ENCODE measurements around the gene PGAP3.

Gene PGAP3

DNA sequence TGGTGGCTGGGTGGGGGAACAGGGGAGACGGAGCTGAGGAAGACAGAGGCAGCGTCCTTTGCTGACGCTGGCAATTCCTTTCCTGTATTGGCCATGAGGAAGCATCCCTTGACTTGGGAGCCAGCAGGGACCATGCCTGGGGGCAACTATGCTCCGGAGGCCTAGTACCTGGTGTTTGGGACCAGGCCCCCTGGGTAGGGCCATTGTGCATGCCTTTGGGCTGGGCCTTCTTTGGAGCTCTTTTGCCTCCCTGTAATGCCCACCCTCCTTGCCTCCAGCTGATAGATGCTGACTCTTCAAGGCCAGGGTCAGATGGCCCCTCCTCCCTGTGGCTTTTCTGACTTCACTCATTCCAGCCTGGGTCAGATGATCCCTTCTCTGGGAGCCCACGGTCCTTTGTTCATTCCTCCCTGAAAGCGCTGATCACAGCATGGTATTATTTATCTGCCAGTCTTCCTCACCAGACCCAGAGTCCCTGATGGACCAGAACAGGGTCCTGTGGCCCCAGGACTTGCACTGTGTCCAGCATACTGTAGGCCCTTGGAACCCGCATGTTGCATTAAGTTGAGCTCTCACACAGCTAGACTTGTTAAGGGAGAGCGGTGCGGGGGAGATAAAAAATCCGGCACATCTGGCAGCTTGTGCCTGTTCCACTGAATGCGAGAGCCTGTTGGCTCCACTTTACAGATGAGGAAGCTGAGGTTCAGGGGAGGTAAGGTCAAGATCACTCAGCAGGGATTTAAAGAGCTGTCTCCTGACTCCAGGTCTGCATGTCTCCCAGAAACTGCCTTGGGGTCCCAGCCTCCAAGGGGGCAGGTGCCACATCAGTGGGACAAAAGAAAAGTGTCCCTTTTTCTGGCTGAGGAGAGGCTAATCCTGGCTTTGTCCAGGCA, 48.0 kb downstream of the PGAP3 start:
- DNase-seq (ENCODE audit: low read depth), result no peak
- TF ChIP-seq, protein P1, sequence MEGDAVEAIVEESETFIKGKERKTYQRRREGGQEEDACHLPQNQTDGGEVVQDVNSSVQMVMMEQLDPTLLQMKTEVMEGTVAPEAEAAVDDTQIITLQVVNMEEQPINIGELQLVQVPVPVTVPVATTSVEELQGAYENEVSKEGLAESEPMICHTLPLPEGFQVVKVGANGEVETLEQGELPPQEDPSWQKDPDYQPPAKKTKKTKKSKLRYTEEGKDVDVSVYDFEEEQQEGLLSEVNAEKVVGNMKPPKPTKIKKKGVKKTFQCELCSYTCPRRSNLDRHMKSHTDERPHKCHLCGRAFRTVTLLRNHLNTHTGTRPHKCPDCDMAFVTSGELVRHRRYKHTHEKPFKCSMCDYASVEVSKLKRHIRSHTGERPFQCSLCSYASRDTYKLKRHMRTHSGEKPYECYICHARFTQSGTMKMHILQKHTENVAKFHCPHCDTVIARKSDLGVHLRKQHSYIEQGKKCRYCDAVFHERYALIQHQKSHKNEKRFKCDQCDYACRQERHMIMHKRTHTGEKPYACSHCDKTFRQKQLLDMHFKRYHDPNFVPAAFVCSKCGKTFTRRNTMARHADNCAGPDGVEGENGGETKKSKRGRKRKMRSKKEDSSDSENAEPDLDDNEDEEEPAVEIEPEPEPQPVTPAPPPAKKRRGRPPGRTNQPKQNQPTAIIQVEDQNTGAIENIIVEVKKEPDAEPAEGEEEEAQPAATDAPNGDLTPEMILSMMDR (IDR thresholded peaks at IDR 0.05; ENCODE audit: insufficient read depth, low read depth, low read length, missing control alignments), result no peak
- H3K4me3 ChIP-seq (ENCODE audit: low read length), result no peak overlapping the region

DNA sequence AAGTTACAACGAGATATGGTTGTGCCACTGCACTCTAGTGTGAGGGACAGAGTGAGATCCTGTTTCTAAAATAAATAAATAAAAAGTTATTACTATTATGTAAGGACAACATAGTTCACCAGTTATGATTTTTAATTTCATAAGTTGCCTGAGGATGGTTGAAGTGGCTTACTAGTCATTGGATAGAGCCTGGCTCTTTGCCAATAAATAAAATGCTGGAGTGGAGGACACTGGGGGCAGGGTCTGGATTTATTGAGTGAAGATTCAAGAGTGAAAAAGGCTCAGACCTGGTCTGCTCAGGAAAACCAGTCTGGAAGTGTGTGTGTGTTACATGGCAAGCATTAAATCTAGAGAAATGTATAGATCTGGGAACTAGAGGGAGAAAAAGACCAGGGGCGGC, 48.8 kb downstream of the PGAP3 start:
- no peak for DNase-seq (ENCODE audit: low read depth)
- TF ChIP-seq, protein P1 (IDR thresholded peaks at IDR 0.05; ENCODE audit: insufficient read depth, low read depth, low read length, missing control alignments), result no peak
- H3K4me3 ChIP-seq (ENCODE audit: low read length), result no peak overlapping the region

DNA sequence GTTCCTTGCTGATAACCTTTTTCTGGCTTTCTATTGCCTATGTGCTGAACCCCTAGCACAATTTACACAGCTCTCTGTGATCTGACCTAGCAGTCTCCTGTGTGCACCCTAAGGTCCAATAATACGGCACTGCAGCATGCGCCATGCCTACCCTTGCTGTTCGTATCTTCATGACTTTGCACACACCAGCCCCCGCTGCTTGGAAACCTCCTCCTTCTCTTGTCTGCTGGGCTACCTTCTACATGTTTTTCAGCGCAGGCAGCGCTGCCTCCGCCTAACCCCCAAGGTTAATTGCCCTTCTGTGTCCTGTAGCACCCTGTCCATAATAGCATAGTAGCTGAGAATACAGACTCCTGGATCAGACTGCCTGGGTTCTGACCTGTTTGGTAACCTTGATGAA, 49.5 kb downstream of the PGAP3 start:
- H3K4me3 ChIP-seq (ENCODE audit: low read length), result peak overlapping the region; percentile 95
- TF ChIP-seq, protein P1 (IDR thresholded peaks at IDR 0.05; ENCODE audit: insufficient read depth, low read depth, low read length, missing control alignments), result no peak
- no peak for DNase-seq (ENCODE audit: low read depth)

DNA sequence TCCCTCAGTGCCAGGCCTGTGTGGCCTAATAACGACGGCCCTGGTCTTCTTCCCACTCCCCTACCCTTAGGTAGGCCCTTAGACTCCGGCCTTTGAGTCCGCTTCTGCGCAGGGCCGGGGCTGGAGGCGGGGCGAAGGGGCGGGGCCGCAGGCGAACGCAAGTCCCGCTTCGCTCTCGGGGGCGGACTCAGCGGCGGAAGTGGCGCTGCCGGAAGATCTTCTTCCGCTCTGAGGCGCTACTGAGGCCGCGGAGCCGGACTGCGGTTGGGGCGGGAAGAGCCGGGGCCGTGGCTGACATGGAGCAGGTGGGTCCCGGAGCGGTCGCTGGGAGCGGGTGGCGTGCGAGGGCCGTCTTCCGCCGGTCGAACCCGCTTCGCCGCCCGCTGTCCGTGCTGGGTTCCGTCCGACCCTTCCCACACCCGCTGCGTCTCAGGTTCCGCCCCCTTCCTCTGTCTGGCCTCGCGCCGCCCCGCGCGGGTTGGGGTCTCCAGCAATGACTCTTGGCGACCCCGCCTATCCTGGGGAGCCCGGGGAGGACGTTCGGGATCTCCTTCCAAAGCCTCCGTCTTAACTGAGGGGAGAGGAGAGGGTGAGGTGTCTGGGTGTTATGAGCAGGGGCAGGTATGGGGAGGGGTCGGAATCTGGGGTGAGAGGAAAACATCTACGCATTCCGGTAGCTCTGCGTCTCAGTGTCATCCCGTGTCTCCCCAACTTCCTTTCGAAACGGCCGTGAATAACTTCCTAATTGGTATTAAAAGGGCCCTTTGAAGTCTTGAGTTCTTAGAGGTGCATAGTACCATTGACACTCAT, 50.7 kb downstream of the PGAP3 start, which contains the start of gene STARD3:
Gene STARD3, plus strand, starts transcription at position 218 of the 810 bp plus-strand sequence. CDS start 16,388 bp downstream, outside the sequence.
- TF ChIP-seq, protein P1 (IDR thresholded peaks at IDR 0.05; ENCODE audit: insufficient read depth, low read depth, low read length, missing control alignments), result no peak
- peak; percentile 90 for DNase-seq (ENCODE audit: low read depth)

DNA sequence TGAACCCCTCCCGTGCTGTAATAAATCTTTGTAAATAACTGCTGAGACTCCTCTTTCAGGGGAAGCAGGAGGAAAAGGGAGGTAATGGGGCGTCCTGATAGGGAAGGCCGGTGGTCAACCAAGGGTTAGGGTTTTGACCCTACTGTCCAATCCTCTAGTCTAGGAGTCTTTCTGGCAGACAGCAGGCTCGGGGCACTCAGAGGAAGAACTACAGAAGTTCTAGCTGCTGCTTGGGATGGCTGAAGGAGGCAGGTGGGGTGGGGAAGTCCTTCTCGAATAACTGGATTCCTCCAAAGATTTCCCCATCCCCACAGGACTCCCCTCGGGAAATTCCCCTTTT, 51.3 kb downstream of the PGAP3 start:
- H3K4me3 ChIP-seq (ENCODE audit: low read length), result peak overlapping the region; percentile 95
- TF ChIP-seq, protein P1 (IDR thresholded peaks at IDR 0.05; ENCODE audit: insufficient read depth, low read depth, low read length, missing control alignments), result no peak
- DNase-seq (ENCODE audit: low read depth), result no peak

More for the DNA sequence above, 50.7 kb downstream of the PGAP3 start, which contains the start of gene STARD3:
- peak within 1 kb of the TSS; percentile 95 for H3K4me3 ChIP-seq (ENCODE audit: low read length)

DNA sequence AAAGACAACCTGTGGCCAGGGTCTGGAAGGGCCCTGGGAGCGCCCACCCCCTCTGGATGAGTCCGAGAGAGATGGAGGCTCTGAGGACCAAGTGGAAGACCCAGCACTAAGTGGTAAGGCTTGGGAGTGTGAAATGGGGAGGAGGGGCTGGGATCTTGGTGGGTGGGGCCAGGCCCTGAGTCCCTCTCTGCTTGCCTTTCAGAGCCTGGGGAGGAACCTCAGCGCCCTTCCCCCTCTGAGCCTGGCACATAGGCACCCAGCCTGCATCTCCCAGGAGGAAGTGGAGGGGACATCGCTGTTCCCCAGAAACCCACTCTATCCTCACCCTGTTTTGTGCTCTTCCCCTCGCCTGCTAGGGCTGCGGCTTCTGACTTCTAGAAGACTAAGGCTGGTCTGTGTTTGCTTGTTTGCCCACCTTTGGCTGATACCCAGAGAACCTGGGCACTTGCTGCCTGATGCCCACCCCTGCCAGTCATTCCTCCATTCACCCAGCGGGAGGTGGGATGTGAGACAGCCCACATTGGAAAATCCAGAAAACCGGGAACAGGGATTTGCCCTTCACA, 52.2 kb downstream of the PGAP3 start:
- no peak for DNase-seq (ENCODE audit: low read depth)
- TF ChIP-seq, protein P1 (IDR thresholded peaks at IDR 0.05; ENCODE audit: insufficient read depth, low read depth, low read length, missing control alignments), result no peak
- H3K4me3 ChIP-seq (ENCODE audit: low read length), result no peak overlapping the region

All from epithelial cell of esophagus (primary cell).